Naive B cell (primary cell): ENCODE data around the gene STK39. TPM values are rescaled to one million over a fixed set of nuclear protein-coding genes. Genes with fewer than 3 reads are reported as not detected.
A peak's percentile ranks its signal among the peaks of the same experiment; 100 is the strongest.
"Not testable (repeated sequence)": the region's sequence is repeated elsewhere in the genome, so short reads cannot be mapped to it uniquely, and the experiment has no call there.

Source experiments
- ATAC-seq, 2 donors: fragments of 150-1000 bp; cut with Tn5 transposase; 2 replicates each; pipeline ENCODE4 v1.10.0; 2021; ENCODE audit warnings: low read depth in 2 of 2, mild to moderate bottlenecking in 2 of 2, moderate library complexity in 2 of 2
- DNase-seq: peaks from one replicate; pipeline ENCODE4 v3.0.0; 2022
- H3K27ac Mint-ChIP-seq, 6 donors: one replicate each; pipeline ENCODE4 v1.8.0; 2020 to 2022; ENCODE audit warnings: mild to moderate bottlenecking in 6 of 6, mixed read lengths in 6 of 6, moderate library complexity in 5 of 6, inconsistent platforms in 2 of 6
- H3K27me3 Mint-ChIP-seq, 3 donors: one replicate each; pipeline ENCODE4 v1.8.0; 2021 to 2022; ENCODE audit warnings: mixed read lengths in 3 of 3, mild to moderate bottlenecking in 1 of 3
- H3K36me3 Mint-ChIP-seq, 2 donors: one replicate each; pipeline ENCODE4 v1.8.0; 2020 to 2022; ENCODE audit warnings: mixed read lengths in 2 of 2, inconsistent platforms in 1 of 2, mild to moderate bottlenecking in 1 of 2
- H3K4me1 Mint-ChIP-seq, 3 donors: one replicate each; pipeline ENCODE4 v1.8.0; 2020 to 2022; ENCODE audit warnings: mixed read lengths in 3 of 3, inconsistent platforms in 1 of 3, mild to moderate bottlenecking in 1 of 3, moderate library complexity in 1 of 3
- H3K4me3 Mint-ChIP-seq, 8 donors: one replicate each; pipeline ENCODE4 v1.8.0; 2020 to 2022; ENCODE audit warnings: mild to moderate bottlenecking in 8 of 8, mixed read lengths in 8 of 8, moderate library complexity in 8 of 8, inconsistent platforms in 2 of 8
- H3K9me3 Mint-ChIP-seq, 7 donors: one replicate each; pipeline ENCODE4 v1.8.0; 2020 to 2022; ENCODE audit warnings: mixed read lengths in 7 of 7, mild to moderate bottlenecking in 5 of 7, inconsistent platforms in 2 of 7, moderate library complexity in 1 of 7
- polyA plus RNA-seq, 6 donors: library from polyadenylated mRNA; unstranded; fragments of 300-500 nt; fragmentation: Illumina TruSeq; gene quantifications; one replicate each; pipeline ENCODE4 v1.2.3, GENCODE V29; 2021; ENCODE audit warnings: low read depth in 6 of 6

Gene STK39
- polyA plus RNA-seq, 6 donors from 2014 or later = 1.3 to 2.9 (median 1.5) TPM

- no peaks in the 10 kb centered on the region for H3K27me3 Mint-ChIP-seq
- no peak overlapping the region for H3K27ac Mint-ChIP-seq
- DNase-seq = no peak
- no peak for ATAC-seq
- H3K36me3 Mint-ChIP-seq = peaks cover 0 to 4% of the 10 kb centered on the region in 2 donors
- H3K4me1 Mint-ChIP-seq = no peaks in the 10 kb centered on the region
- no peak overlapping the region for H3K4me3 Mint-ChIP-seq
- no peaks in the 10 kb centered on the region for H3K9me3 Mint-ChIP-seq
Measured at GRCh38 chr2:168052773-168053172, 194.6 kb downstream of the STK39 start.

GRCh38 chr2:168050377-168050776, 197.0 kb downstream of the STK39 start:
- H3K27ac Mint-ChIP-seq = no peak overlapping the region
- H3K36me3 Mint-ChIP-seq = peaks cover 0 to 4% of the 10 kb centered on the region in 2 donors
- no peak for ATAC-seq

GRCh38 chr2:168049609-168050008, 197.8 kb downstream of the STK39 start:
- Mint-ChIP-seq H3K9me3 (no peaks in the 10 kb centered on the region), H3K36me3 (peaks cover 0 to 4% of the 10 kb centered on the region in 2 donors), H3K27me3 (no peaks in the 10 kb centered on the region), H3K4me3 (no peak overlapping the region), H3K27ac (peak overlapping the region in 1 of 6 donors; percentile 64), H3K4me1 (peaks cover under 1 to 9% (median 2%) of the 10 kb centered on the region in 3 donors)
- no peak for ATAC-seq
- no peak for DNase-seq

More at GRCh38 chr2:168050377-168050776, 197.0 kb downstream of the STK39 start:
- H3K27me3 Mint-ChIP-seq = no peaks in the 10 kb centered on the region
- no peaks in the 10 kb centered on the region for H3K9me3 Mint-ChIP-seq
- H3K4me1 Mint-ChIP-seq = peaks cover 0 to 4% (median 0%) of the 10 kb centered on the region in 3 donors
- no peak overlapping the region for H3K4me3 Mint-ChIP-seq
- no peak for DNase-seq

GRCh38 chr2:168047091-168047690, 200.2 kb downstream of the STK39 start:
- Mint-ChIP-seq H3K36me3 (peaks cover 0 to 4% of the 10 kb centered on the region in 2 donors), H3K4me3 (peak overlapping the region in 1 of 8 donors; percentile 41), H3K4me1 (peaks cover 11 to 27% (median 18%) of the 10 kb centered on the region in 3 donors), H3K27me3 (no peaks in the 10 kb centered on the region), H3K9me3 (no peaks in the 10 kb centered on the region), H3K27ac (no peak overlapping the region)
- ATAC-seq (no peak), DNase-seq (no peak)

- Mint-ChIP-seq H3K9me3 (no peaks in the 10 kb centered on the region), H3K4me3 (peak overlapping the region in 1 of 8 donors; percentile 42), H3K4me1 (peaks cover 28 to 48% (median 33%) of the 10 kb centered on the region in 3 donors), H3K36me3 (peaks cover 0 to 4% of the 10 kb centered on the region in 2 donors), H3K27ac (no peak overlapping the region), H3K27me3 (no peaks in the 10 kb centered on the region)
- ATAC-seq (no peak), DNase-seq (no peak)
Measured at GRCh38 chr2:168044579-168044978, 202.8 kb downstream of the STK39 start.

GRCh38 chr2:168044176-168044575, 203.2 kb downstream of the STK39 start:
- DNase-seq = no peak
- Mint-ChIP-seq H3K36me3 (peaks cover 0 to 4% of the 10 kb centered on the region in 2 donors), H3K9me3 (no peaks in the 10 kb centered on the region), H3K27me3 (no peaks in the 10 kb centered on the region), H3K4me1 (peaks cover 28 to 48% (median 33%) of the 10 kb centered on the region in 3 donors), H3K4me3 (no peak overlapping the region), H3K27ac (peak overlapping the region in 1 of 6 donors; percentile 21)
- ATAC-seq = no peak

- not testable (repeated sequence) for H3K36me3 Mint-ChIP-seq, H3K9me3 Mint-ChIP-seq, H3K27me3 Mint-ChIP-seq
- H3K4me1 Mint-ChIP-seq = peaks cover 28 to 56% (median 39%) of the 10 kb centered on the region in 3 donors
- H3K4me3 Mint-ChIP-seq = peak overlapping the region; percentile 0 to 64 (median 48)
- H3K27ac Mint-ChIP-seq = peak overlapping the region in 4 of 6 donors; percentile 4 to 83 (median 44)
- ATAC-seq = peak; percentile 95 to 96
- peak; percentile 51 for DNase-seq
Measured at GRCh38 chr2:168042127-168042824, 205.1 kb downstream of the STK39 start.

GRCh38 chr2:168039881-168040280, 207.5 kb downstream of the STK39 start:
- Mint-ChIP-seq H3K27ac (no peak overlapping the region), H3K9me3 (no peaks in the 10 kb centered on the region), H3K36me3 (no peaks in the 10 kb centered on the region), H3K4me1 (peaks cover 32 to 49% (median 39%) of the 10 kb centered on the region in 3 donors), H3K27me3 (no peaks in the 10 kb centered on the region), H3K4me3 (peak overlapping the region in 1 of 8 donors; percentile 59)
- ATAC-seq (no peak), DNase-seq (no peak)

- no peaks in the 10 kb centered on the region for H3K27me3 Mint-ChIP-seq
- ATAC-seq (no peak), DNase-seq (no peak)
- no peak overlapping the region for H3K4me3 Mint-ChIP-seq
- H3K36me3 Mint-ChIP-seq = peaks cover 0 to under 1% of the 10 kb centered on the region in 2 donors
- no peak overlapping the region for H3K27ac Mint-ChIP-seq
- H3K9me3 Mint-ChIP-seq = no peaks in the 10 kb centered on the region
- H3K4me1 Mint-ChIP-seq = peaks cover 23 to 35% (median 27%) of the 10 kb centered on the region in 3 donors
Measured at GRCh38 chr2:168037778-168038177, 209.6 kb downstream of the STK39 start.

GRCh38 chr2:168035458-168035857, 211.9 kb downstream of the STK39 start:
- peaks cover 6 to 19% (median 14%) of the 10 kb centered on the region in 3 donors for H3K4me1 Mint-ChIP-seq
- H3K4me3 Mint-ChIP-seq = peak overlapping the region in 1 of 8 donors; percentile 45
- no peaks in the 10 kb centered on the region for H3K27me3 Mint-ChIP-seq
- no peak for ATAC-seq
- no peak overlapping the region for H3K27ac Mint-ChIP-seq
- no peaks in the 10 kb centered on the region for H3K9me3 Mint-ChIP-seq
- peaks cover 0 to 5% of the 10 kb centered on the region in 2 donors for H3K36me3 Mint-ChIP-seq
- DNase-seq = no peak

- Mint-ChIP-seq H3K27me3 (no peaks in the 10 kb centered on the region), H3K27ac (no peak overlapping the region), H3K4me3 (no peak overlapping the region), H3K36me3 (peaks cover 0 to 5% of the 10 kb centered on the region in 2 donors), H3K9me3 (no peaks in the 10 kb centered on the region), H3K4me1 (peaks cover 5 to 13% (median 10%) of the 10 kb centered on the region in 3 donors)
- ATAC-seq (no peak), DNase-seq (no peak)
Measured at GRCh38 chr2:168034616-168035015, 212.8 kb downstream of the STK39 start.

- ATAC-seq (no peak), DNase-seq (no peak)
- H3K4me1 Mint-ChIP-seq = peaks cover 3 to 12% (median 10%) of the 10 kb centered on the region in 3 donors
- no peaks in the 10 kb centered on the region for H3K9me3 Mint-ChIP-seq
- no peak overlapping the region for H3K27ac Mint-ChIP-seq
- H3K27me3 Mint-ChIP-seq = no peaks in the 10 kb centered on the region
- no peak overlapping the region for H3K4me3 Mint-ChIP-seq
- peaks cover 0 to 5% of the 10 kb centered on the region in 2 donors for H3K36me3 Mint-ChIP-seq
Measured at GRCh38 chr2:168033966-168034365, 213.4 kb downstream of the STK39 start.

- Mint-ChIP-seq H3K27ac (no peak overlapping the region), H3K9me3 (no peaks in the 10 kb centered on the region), H3K4me1 (peaks cover 0 to 10% (median 5%) of the 10 kb centered on the region in 3 donors), H3K4me3 (no peak overlapping the region), H3K36me3 (peaks cover 0 to 5% of the 10 kb centered on the region in 2 donors), H3K27me3 (no peaks in the 10 kb centered on the region)
- ATAC-seq (no peak), DNase-seq (no peak)
Measured at GRCh38 chr2:168032091-168032490, 215.3 kb downstream of the STK39 start.
